ENCODE measurements around the gene ZNF133.
"Not testable (repeated sequence)": the region's sequence is repeated elsewhere in the genome, so short reads cannot be mapped to it uniquely, and the experiment has no call there.

ZNF133 gene

GRCh38 chr20:18287915-18288748 is at the start of gene ZNF133:
Gene ZNF133 (plus strand): TSS chr20:18288527. CDS start chr20:18305687, 17,160 bp downstream.
- no peak for TF ChIP-seq Cebpa-rat (IDR thresholded peaks at IDR 0.05)
- Histone ChIP-seq H4K20me1 (no peaks in the 10 kb centered on the region), H3K9me3 (peaks cover 17% of the 10 kb centered on the region), H3K4me3 (peak within 1 kb of the TSS; percentile 88), H3K4me2 (peak within 1 kb of the TSS; percentile 96), H3K9ac (peak within 1 kb of the TSS; percentile 87), H3K36me3 (peaks cover 22% of the 10 kb centered on the region), H3K27ac (peak within 1 kb of the TSS; percentile 94), H3K27me3 (no peaks in the 10 kb centered on the region), H3K4me1 (peaks cover 19% of the 10 kb centered on the region)

GRCh38 chr20:18240997-18241396 is 47.3 kb upstream of the ZNF133 start:
- Histone ChIP-seq H3K27me3 (no peaks in the 10 kb centered on the region), H3K4me2 (no peak overlapping the region), H3K27ac (no peak overlapping the region), H3K36me3 (no peaks in the 10 kb centered on the region), H3K4me3 (no peak overlapping the region), H3K9me3 (peaks cover 14% of the 10 kb centered on the region), H4K20me1 (no peaks in the 10 kb centered on the region), H3K4me1 (peaks cover 9% of the 10 kb centered on the region), H3K9ac (no peak overlapping the region)
- no peak for TF ChIP-seq Cebpa-rat (IDR thresholded peaks at IDR 0.05)

- Histone ChIP-seq H3K27ac (no peak overlapping the region), H3K9ac (no peak overlapping the region), H3K4me3 (no peak overlapping the region), H4K20me1 (no peaks in the 10 kb centered on the region), H3K4me1 (peaks cover 9% of the 10 kb centered on the region), H3K27me3 (no peaks in the 10 kb centered on the region), H3K36me3 (no peaks in the 10 kb centered on the region), H3K4me2 (no peak overlapping the region), H3K9me3 (peaks cover 14% of the 10 kb centered on the region)
- TF ChIP-seq Cebpa-rat (IDR thresholded peaks at IDR 0.05): no peak
These were observed 44.5 kb upstream of the ZNF133 start for GRCh38 chr20:18243802-18244201.

GRCh38 chr20:18248545-18248944 is 39.8 kb upstream of the ZNF133 start:
- not testable (repeated sequence) for H3K4me1 ChIP-seq, H3K9ac ChIP-seq, H3K9me3 ChIP-seq, H3K27ac ChIP-seq, H3K4me2 ChIP-seq, H3K27me3 ChIP-seq, H4K20me1 ChIP-seq, H3K36me3 ChIP-seq, H3K4me3 ChIP-seq

GRCh38 chr20:18250217-18250616 is 38.1 kb upstream of the ZNF133 start:
- H3K27ac ChIP-seq: no peak overlapping the region
- no peaks in the 10 kb centered on the region for H3K36me3 ChIP-seq
- no peaks in the 10 kb centered on the region for H4K20me1 ChIP-seq
- no peak overlapping the region for H3K4me2 ChIP-seq
- no peak for TF ChIP-seq Cebpa-rat (IDR thresholded peaks at IDR 0.05)
- H3K27me3 ChIP-seq: no peaks in the 10 kb centered on the region
- no peaks in the 10 kb centered on the region for H3K9me3 ChIP-seq
- H3K9ac ChIP-seq: no peak overlapping the region
- no peak overlapping the region for H3K4me3 ChIP-seq
- no peaks in the 10 kb centered on the region for H3K4me1 ChIP-seq

- peaks cover 10% of the 10 kb centered on the region for H3K4me1 ChIP-seq
- H4K20me1 ChIP-seq: no peaks in the 10 kb centered on the region
- H3K4me2 ChIP-seq: no peak overlapping the region
- no peak overlapping the region for H3K4me3 ChIP-seq
- no peaks in the 10 kb centered on the region for H3K36me3 ChIP-seq
- no peaks in the 10 kb centered on the region for H3K27me3 ChIP-seq
- no peak overlapping the region for H3K9ac ChIP-seq
- no peaks in the 10 kb centered on the region for H3K9me3 ChIP-seq
- H3K27ac ChIP-seq: no peak overlapping the region
- no peak for TF ChIP-seq Cebpa-rat (IDR thresholded peaks at IDR 0.05)
These were observed 35.5 kb upstream of the ZNF133 start for GRCh38 chr20:18252597-18253451.

GRCh38 chr20:18254615-18255014 is 33.7 kb upstream of the ZNF133 start:
- TF ChIP-seq Cebpa-rat (IDR thresholded peaks at IDR 0.05): no peak
- Histone ChIP-seq H3K4me1 (peaks cover 10% of the 10 kb centered on the region), H3K27me3 (no peaks in the 10 kb centered on the region), H3K4me2 (no peak overlapping the region), H3K4me3 (no peak overlapping the region), H3K9ac (no peak overlapping the region), H3K9me3 (no peaks in the 10 kb centered on the region), H4K20me1 (no peaks in the 10 kb centered on the region), H3K36me3 (no peaks in the 10 kb centered on the region), H3K27ac (no peak overlapping the region)

GRCh38 chr20:18255526-18255925 is 32.8 kb upstream of the ZNF133 start:
- Histone ChIP-seq H3K36me3 (no peaks in the 10 kb centered on the region), H4K20me1 (no peaks in the 10 kb centered on the region), H3K4me1 (peaks cover 10% of the 10 kb centered on the region), H3K9me3 (no peaks in the 10 kb centered on the region), H3K4me2 (no peak overlapping the region), H3K27ac (no peak overlapping the region), H3K4me3 (no peak overlapping the region), H3K9ac (no peak overlapping the region), H3K27me3 (no peaks in the 10 kb centered on the region)
- TF ChIP-seq Cebpa-rat (IDR thresholded peaks at IDR 0.05): no peak

- Histone ChIP-seq H3K9ac (no peak overlapping the region), H3K9me3 (no peaks in the 10 kb centered on the region), H4K20me1 (no peaks in the 10 kb centered on the region), H3K27me3 (no peaks in the 10 kb centered on the region), H3K4me3 (no peak overlapping the region), H3K27ac (no peak overlapping the region), H3K36me3 (no peaks in the 10 kb centered on the region), H3K4me2 (peak overlapping the region; percentile 50), H3K4me1 (peaks cover 10% of the 10 kb centered on the region)
- TF ChIP-seq Cebpa-rat (IDR thresholded peaks at IDR 0.05): no peak
These were observed 31.8 kb upstream of the ZNF133 start for GRCh38 chr20:18256440-18257090.
